AG10803 (cell line): ENCODE measurements around the gene CDH4.
"Not testable (repeated sequence)": the region's sequence is repeated elsewhere in the genome, so short reads cannot be mapped to it uniquely, and the experiment has no call there.

Experiments
- DNase-seq: peaks from one replicate; pipeline ENCODE4 v3.0.0; 2010; ENCODE audit warnings: low read depth
- H3K4me3 ChIP-seq: 2 replicates; pipeline ENCODE4 v1.5.1; 2011; ENCODE audit warnings: mild to moderate bottlenecking, low read length, control low read depth
- TF ChIP-seq, protein P1 (sequence below): conservative IDR thresholded peaks from 2 replicates; pipeline ENCODE4 v1.5.1; 2011; ENCODE audit warnings: mild to moderate bottlenecking, low read length, control low read depth, inconsistent platforms

Gene CDH4

DNA sequence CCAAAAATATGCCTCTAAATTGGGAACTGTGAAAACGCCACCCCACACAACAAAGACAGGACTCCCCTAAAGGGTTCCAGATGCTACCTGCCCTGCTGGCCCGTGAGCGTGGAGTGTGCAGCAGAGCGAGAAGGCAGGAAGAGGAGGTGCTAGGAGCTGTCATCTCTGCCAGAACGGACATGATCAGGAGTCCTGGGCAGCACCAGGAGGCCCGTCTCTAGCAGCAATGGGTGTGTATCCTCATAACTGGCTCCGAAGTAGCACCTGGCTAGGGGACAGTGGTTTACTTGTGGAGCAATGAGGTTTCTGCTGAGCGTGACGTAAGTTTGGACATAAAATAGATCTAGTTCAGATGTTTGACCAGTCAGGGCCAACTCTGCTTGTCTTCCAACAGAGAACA is 226.0 kb downstream of the CDH4 start:
- peak overlapping the region; percentile 8; the same call in 1 of the 2 replicates for H3K4me3 ChIP-seq
- TF ChIP-seq, protein P1, sequence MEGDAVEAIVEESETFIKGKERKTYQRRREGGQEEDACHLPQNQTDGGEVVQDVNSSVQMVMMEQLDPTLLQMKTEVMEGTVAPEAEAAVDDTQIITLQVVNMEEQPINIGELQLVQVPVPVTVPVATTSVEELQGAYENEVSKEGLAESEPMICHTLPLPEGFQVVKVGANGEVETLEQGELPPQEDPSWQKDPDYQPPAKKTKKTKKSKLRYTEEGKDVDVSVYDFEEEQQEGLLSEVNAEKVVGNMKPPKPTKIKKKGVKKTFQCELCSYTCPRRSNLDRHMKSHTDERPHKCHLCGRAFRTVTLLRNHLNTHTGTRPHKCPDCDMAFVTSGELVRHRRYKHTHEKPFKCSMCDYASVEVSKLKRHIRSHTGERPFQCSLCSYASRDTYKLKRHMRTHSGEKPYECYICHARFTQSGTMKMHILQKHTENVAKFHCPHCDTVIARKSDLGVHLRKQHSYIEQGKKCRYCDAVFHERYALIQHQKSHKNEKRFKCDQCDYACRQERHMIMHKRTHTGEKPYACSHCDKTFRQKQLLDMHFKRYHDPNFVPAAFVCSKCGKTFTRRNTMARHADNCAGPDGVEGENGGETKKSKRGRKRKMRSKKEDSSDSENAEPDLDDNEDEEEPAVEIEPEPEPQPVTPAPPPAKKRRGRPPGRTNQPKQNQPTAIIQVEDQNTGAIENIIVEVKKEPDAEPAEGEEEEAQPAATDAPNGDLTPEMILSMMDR = no peak
- DNase-seq = peak; percentile 16

- H3K4me3 ChIP-seq = no peak overlapping the region
Measured at GRCh38 chr20:61478611-61479305, 226.7 kb downstream of the CDH4 start.

GRCh38 chr20:61479433-61479832 is 227.4 kb downstream of the CDH4 start:
- DNase-seq, H3K4me3 ChIP-seq: not testable (repeated sequence)

More at GRCh38 chr20:61478611-61479305, 226.7 kb downstream of the CDH4 start:
- TF ChIP-seq, protein P1 = no peak
- no peak for DNase-seq

GRCh38 chr20:61480158-61480825 is 228.2 kb downstream of the CDH4 start:
- TF ChIP-seq, protein P1 = no peak
- no peak for DNase-seq
- no peak overlapping the region for H3K4me3 ChIP-seq

DNA sequence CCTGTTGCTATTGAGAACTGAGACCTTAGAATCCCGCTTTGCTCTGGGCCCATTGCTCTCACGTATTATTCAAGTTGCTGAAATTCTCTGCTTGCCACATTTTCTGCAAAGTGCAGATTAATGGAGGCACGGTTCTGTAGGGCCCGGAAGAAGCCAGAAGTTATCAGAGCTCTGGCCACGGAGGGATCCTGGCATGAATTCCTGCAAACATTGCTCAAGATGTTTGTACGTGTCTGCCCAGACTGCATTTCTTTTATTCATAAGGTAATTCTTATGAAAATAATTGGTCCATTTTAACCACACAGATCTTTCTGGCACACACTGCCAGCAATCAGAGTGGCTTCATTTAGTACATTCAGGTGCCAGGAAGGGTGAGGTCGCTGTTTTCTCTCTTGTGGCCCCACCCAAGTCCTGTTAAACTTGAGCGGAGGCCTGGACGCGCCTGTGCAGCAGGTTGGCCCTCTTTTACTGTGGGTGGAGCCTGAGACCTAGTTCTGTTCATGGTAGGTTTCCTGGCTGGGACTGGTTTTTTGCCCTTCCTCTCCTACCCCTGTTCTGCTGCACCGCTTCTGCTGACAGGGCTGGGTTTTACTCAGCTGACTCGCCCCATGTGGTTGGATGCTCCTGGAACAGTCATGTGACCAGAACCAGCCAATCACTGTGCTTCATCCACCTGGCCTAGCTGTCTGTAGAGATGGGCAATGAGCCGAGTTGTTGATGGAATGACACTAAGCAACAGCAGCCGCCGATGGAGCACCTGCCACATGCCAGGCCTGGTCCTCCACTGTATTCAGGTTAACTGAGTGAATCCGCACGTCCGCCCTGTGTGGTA is 230.2 kb downstream of the CDH4 start:
- TF ChIP-seq, protein P1 = no peak
- peak; percentile 22 for DNase-seq
- H3K4me3 ChIP-seq = no peak overlapping the region

DNA sequence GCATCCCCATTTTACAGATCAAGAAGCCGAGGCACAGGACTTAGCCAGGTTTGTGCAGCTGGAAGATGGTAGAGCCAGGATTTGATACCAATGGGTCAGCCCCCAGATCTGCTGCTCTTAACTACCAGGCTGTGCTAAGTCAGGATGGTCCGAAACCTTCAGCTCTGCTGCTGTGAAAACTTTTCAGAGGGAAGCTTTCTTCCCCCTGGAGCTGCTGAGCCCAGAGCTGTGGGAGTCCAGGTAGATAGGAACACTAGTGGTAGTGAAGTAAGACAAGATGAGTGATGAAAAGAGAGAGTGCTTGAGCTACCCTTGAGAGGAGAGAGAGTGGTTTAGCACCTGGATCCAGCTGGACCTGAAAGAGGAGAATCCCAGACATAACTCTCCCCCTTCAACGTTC is 230.8 kb downstream of the CDH4 start:
- TF ChIP-seq, protein P1 = no peak
- H3K4me3 ChIP-seq = no peak overlapping the region
- DNase-seq = no peak

DNA sequence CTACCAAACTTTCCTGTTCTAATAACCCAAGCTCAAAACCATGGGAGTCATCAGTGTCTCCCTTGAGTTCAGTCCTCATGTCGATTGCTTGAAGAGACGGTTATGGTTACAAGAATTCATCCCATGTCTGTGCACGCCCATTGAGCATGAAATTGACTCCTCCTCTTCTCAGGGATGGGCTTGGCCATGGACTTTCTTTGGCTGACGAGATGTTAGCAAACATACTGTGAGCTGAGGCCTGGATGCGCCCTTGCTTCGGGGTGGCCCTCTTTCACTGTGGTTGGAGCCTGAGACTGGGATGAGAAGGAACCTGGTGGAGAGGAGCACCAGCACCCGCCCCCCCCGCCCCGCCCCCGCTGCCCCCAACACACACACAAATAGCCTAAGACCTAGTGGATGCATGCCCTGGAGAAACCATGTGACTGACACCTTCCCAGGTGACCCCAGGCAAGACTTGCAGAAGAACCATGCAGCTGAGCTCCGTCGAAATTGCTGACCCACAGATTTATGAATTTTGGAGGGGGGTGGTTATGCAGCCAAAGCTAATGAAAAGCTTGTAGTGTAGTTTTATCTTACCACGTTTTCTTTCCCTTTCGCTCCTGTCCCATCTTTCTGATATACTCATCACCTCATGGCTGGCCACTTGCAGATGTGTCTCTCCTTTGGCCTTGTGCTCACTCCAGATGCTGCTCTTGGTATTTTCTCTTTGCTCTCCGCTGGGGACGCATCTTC is 231.4 kb downstream of the CDH4 start:
- no peak for DNase-seq
- TF ChIP-seq, protein P1 = no peak
- no peak overlapping the region for H3K4me3 ChIP-seq
